ENCODE data around the gene EYA2.

EYA2 gene

GRCh38 chr20:46983466-46983865 lies 88.8 kb downstream of the EYA2 start:
- DNase-seq (ENCODE audit: low spot score) = no peak
- in situ Hi-C loops (cut with MboI; ENCODE audit: low sequenced_read_pairs, unreplicated experiment) = no loop called here
- no peak for TF ChIP-seq CTCF (IDR thresholded peaks at IDR 0.05; ENCODE audit: borderline replicate concordance, control extremely low read depth, extremely low read depth, insufficient read depth, missing control alignments)

DNA sequence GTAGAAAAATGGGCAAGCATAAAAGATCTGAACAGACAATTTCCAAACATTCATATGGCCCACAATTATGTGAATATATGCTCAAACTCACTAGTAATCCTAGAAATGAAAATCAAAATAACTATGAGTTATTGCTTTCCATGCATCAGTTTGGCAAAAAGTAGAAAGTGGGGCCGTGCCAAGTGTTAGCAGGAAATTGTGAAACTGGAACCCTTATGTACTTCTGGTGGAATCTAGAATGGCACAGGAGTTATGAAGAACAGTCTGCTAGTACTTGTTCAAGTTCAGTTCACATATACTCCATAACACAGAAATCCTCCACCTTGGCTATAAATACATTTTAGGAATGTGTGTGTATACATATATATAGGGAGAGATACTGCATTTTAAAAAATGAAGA lies 89.8 kb downstream of the EYA2 start:
- TF ChIP-seq CTCF (IDR thresholded peaks at IDR 0.05; ENCODE audit: borderline replicate concordance, control extremely low read depth, extremely low read depth, insufficient read depth, missing control alignments) = no peak
- no peak for DNase-seq (ENCODE audit: low spot score)
- in situ Hi-C loops (cut with MboI; ENCODE audit: low sequenced_read_pairs, unreplicated experiment) = no loop called here

DNA sequence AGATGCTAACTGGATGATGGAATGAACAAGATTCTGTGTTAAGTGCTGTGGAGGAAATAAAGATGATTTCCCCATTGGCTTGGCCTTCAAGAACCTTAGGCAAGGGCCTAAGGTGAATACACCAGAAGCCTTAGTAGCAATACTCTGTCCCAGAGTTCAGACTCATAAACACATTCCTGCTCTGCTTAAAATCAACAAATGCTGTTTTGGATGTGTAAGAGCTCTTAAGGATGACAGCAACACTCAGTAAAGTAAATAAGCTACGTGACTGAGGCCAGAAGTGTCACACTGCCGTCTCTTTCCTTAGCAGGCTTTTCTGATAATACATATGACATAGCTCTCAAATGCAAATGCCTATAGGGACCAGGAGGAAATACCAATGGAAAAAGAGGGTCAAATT lies 90.6 kb downstream of the EYA2 start:
- DNase-seq (ENCODE audit: low spot score) = no peak

DNA sequence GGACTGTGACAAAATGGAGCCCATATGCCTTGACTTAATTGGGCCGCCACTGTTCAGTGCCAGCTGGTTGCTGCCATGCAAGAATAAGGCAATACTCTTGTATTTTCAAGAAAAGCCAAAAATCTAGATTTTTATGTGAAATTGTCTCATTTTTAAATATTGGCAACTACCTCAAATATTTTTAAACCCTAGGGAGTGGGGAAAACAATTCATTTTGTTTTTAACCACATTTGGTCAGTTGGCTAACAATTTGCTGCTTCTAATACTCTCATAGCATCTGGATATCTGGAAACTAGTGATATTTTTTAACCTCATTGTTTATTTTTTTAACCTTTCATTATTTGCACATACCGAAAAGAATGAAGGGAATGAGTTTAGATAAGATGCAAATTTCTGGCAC lies 91.0 kb downstream of the EYA2 start:
- in situ Hi-C loops (cut with MboI; ENCODE audit: low sequenced_read_pairs, unreplicated experiment) = no loop called here
- no peak for TF ChIP-seq CTCF (IDR thresholded peaks at IDR 0.05; ENCODE audit: borderline replicate concordance, control extremely low read depth, extremely low read depth, insufficient read depth, missing control alignments)

More for the DNA sequence above, 90.6 kb downstream of the EYA2 start:
- in situ Hi-C loops (cut with MboI; ENCODE audit: low sequenced_read_pairs, unreplicated experiment) = no loop called here
- TF ChIP-seq CTCF (IDR thresholded peaks at IDR 0.05; ENCODE audit: borderline replicate concordance, control extremely low read depth, extremely low read depth, insufficient read depth, missing control alignments) = no peak

DNA sequence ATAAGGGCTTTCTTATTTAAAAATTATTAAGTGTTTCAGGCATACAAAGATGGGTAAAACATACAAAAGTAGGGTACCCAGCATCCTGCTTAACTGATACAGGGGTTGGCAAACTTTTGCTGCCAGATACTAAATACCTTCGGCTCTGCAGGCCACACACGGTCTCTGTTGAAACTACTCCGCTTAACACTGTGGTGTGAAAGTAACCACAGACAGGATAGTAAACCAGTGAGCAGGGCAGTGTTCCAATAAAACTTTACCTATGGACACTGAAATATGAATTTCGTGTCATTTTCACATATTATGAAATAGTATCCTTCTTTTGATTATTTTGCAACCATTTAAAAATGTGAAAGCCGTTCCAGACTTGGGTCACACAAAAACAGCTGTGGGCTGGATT lies 92.4 kb downstream of the EYA2 start:
- no peak for DNase-seq (ENCODE audit: low spot score)
- in situ Hi-C loops (cut with MboI; ENCODE audit: low sequenced_read_pairs, unreplicated experiment) = no loop called here
- TF ChIP-seq CTCF (IDR thresholded peaks at IDR 0.05; ENCODE audit: borderline replicate concordance, control extremely low read depth, extremely low read depth, insufficient read depth, missing control alignments) = no peak

More for the DNA sequence above, 91.0 kb downstream of the EYA2 start:
- DNase-seq (ENCODE audit: low spot score) = no peak

GRCh38 chr20:46990017-46990595 lies 95.5 kb downstream of the EYA2 start:
- no peak for TF ChIP-seq CTCF (IDR thresholded peaks at IDR 0.05; ENCODE audit: borderline replicate concordance, control extremely low read depth, extremely low read depth, insufficient read depth, missing control alignments)
- no peak for DNase-seq (ENCODE audit: low spot score)

More at GRCh38 chr20:46990017-46990595, 95.5 kb downstream of the EYA2 start:
- in situ Hi-C loops (cut with MboI; ENCODE audit: low sequenced_read_pairs, unreplicated experiment) = no loop called here

Measured in GM13976 (cell line).